Epithelial cell of proximal tubule (primary cell): ENCODE data around the gene LRRC4. TPM values are rescaled to one million over a fixed set of nuclear protein-coding genes. Genes with fewer than 3 reads are reported as not detected.
A peak's percentile ranks its signal among the peaks of the same experiment; 100 is the strongest.

Experiments
- DNase-seq: peaks from one replicate; pipeline ENCODE4 v3.0.0-alpha.2; 2011; ENCODE audit warnings: low read depth
- H3K4me3 ChIP-seq: 2 replicates; pipeline ENCODE4 v1.5.1; 2011; ENCODE audit warnings: low read depth, mild to moderate bottlenecking, low read length
- CTCF ChIP-seq: conservative IDR thresholded peaks from 2 replicates; pipeline ENCODE4 v1.5.1; 2012; ENCODE audit warnings: low read depth, mild to moderate bottlenecking, low read length
- total RNA-seq: library from RNA; depleted of rRNA; stranded (reverse); fragments of >200 nt; gene quantifications from 2 replicates; pipeline ENCODE4 v1.2.3, GENCODE V29; 2015

The LRRC4 gene
- total RNA-seq, 1 donor from 2014 or later: 1.3 TPM

- DNase-seq: no peak
- H3K4me3 ChIP-seq: no peak overlapping the region
- no peak for TF ChIP-seq CTCF
Observed at GRCh38 chr7:128068785-128069184, 37.5 kb upstream of the LRRC4 start.

GRCh38 chr7:128067983-128068382 lies 36.7 kb upstream of the LRRC4 start:
- no peak for TF ChIP-seq CTCF
- H3K4me3 ChIP-seq: no peak overlapping the region
- no peak for DNase-seq

- H3K4me3 ChIP-seq: no peak overlapping the region
- no peak for DNase-seq
- TF ChIP-seq CTCF: peak; percentile 9
Observed at GRCh38 chr7:128066858-128067257, 35.6 kb upstream of the LRRC4 start.

- DNase-seq: no peak
- H3K4me3 ChIP-seq: no peak overlapping the region
- no peak for TF ChIP-seq CTCF
Observed at GRCh38 chr7:128066395-128066794, 35.2 kb upstream of the LRRC4 start.

GRCh38 chr7:128065872-128066271 lies 34.6 kb upstream of the LRRC4 start:
- no peak overlapping the region for H3K4me3 ChIP-seq
- no peak for TF ChIP-seq CTCF
- DNase-seq: no peak

- no peak for TF ChIP-seq CTCF
- H3K4me3 ChIP-seq: no peak overlapping the region
- DNase-seq: no peak
Observed at GRCh38 chr7:128063088-128063487, 31.9 kb upstream of the LRRC4 start.

- no peak for DNase-seq
Observed at GRCh38 chr7:128060018-128060417, 28.8 kb upstream of the LRRC4 start.

More at GRCh38 chr7:128060018-128060417, 28.8 kb upstream of the LRRC4 start:
- no peak for TF ChIP-seq CTCF
- no peak overlapping the region for H3K4me3 ChIP-seq
